K562 treated with DMSO at 1 percent for 4 hours (cell line): ENCODE measurements around the gene MACROH2A2. TPM values are rescaled to one million over a fixed set of nuclear protein-coding genes. Genes with fewer than 3 reads are reported as not detected.

Experiments
- total RNA-seq: library from RNA; unstranded; fragments of 300-600 nt; gene quantifications from 2 replicates; pipeline ENCODE4 v1.2.3, GENCODE V29; 2022; ENCODE audit not compliant: insufficient read depth

MACROH2A2 gene
- not detected in 2 replicates for total RNA-seq

DNA sequence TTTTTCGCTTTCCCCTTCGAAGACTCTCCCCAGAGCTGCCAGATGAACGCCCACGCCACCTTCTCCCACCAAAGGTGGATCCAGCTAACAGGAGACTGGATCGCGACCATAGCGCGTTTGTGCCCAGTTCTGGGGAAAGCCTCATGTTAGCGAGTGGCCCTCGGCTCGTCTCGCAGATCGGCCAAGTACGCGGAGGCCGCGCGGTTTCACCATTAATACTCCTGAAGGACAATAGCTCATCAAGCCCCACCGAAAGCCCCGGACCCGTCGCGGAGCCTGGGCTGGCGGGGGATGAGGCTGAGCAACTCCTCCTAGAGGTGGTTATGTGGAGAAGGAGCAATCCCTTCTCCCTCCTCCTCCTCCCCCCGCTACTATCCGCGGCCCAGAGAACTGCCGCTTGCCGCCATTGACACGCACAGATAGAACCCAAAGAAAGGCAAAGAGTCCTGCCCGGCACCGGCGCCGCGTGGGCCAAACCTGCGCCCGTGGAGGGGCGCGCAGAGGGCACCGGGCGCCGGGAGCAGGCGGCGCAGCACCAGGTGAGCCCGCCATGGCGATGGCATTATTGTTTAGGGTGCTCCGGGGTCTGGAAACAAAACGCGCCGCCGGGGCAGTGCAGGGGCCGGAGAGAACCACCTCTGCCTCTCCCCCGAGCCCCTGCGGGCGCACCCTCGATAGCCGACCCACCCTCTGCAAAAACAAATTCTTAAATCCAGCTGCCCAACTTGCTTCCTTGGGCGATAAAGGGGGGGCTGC lies at the start of gene MACROH2A2:
Gene MACROH2A2 (plus strand): TSS at position 385 of the 756 bp plus-strand sequence. CDS start 22,813 bp downstream, outside the sequence.

DNA sequence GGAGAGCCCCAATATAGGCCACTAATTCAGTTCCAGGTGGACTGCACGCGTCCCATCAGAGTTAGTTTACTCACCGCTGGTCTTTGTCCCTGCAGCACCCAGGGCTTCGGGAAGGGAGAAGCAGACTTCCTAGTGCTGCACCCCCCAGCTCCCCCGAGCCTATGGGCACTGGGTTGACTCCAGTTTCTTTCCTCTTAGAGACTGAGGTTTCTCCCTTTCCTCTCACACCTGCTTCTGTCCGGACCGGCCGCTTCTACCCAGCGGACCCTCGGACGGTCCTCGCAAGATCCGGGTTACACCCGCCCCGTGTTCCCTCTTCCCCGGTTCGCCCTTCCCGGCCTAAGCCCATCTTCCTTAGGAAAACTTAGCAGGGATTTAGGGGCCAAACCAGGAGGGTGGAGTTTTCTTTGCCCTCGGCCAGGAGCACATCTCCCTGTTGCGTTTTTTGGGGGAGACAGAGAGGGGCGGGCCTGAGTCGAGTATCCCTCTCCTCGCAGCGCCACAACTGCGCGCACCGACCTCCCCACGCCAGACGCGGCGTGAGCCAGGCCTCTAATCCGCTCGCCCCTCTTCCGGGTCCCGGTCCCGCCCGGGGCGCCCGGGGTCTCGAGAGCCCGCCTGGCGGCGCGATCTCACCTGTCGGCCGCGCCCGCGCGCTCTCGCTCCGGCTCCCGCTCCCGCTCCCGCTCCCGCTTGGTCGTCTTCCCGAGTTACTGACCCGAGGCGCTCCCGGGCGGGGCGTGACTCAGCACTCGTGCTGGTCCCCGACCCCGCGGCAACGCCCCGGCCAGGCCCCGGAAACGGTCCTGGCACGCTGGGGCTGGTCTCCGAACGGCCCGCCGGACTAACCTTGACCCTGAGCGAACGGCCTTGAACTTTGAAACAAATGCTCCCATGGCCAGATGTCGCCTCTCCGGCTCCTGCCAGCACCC lies 79.7 kb downstream of the MACROH2A2 start, which contains the start of gene AIFM2:
Gene AIFM2 (minus strand): TSS at position 728 of the 932 bp plus-strand sequence. CDS start 8,741 bp downstream, outside the sequence.

DNA sequence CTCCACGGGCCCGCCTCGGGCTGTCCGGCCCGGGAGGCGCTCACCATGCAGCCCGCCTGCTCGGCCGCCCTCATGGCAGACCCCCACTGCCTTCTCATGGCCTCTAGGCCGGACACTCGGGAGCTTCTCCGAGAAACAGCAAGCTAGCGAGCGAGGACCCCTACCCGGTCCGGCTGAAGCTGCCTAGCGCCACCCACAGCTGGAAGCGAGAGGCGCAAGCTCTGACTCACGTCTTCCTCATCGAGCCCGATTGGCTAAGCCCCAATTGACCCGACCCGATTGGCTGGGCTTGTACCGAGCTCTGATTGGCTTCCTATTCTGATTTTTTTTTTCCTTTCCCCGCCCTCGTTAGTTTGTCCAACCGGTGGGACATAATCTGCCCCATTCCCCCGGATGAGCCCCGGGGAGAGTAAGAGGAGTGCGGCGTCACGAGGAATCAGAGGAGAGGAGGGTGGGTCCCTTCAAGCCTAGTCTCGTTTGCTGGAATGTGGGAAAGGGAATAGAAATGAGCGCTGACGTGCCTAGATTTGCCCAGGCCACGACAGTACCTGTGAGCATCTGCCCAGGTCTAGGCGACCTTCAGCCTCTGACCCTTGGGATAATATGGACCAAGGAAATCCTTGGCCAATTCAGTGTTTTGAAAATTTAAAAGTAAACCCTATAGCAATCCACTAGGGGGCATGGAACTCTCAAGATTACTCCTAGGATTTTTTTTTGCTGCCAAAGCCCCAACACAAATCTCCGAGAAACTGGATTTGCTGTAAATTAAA lies 94.0 kb downstream of the MACROH2A2 start, which contains the start of gene TYSND1:
Gene TYSND1 (minus strand): TSS at position 212 of the 770 bp plus-strand sequence. CDS start 114 bp downstream, at position 98.

Other genes with a start within 250 kb of the MACROH2A2 start
- 14.2 and 16.5 TPM in 2 replicates for gene AIFM2, start 80.0 kb downstream of the MACROH2A2 start, total RNA-seq
- gene TYSND1, start 93.9 kb downstream of the MACROH2A2 start, total RNA-seq, result 4.4 and 4.5 TPM in 2 replicates
- 22.9 and 26.4 TPM in 2 replicates for gene SAR1A, start 117.7 kb downstream of the MACROH2A2 start, total RNA-seq
- 245 and 248 TPM in 2 replicates for gene PPA1, start 180.6 kb downstream of the MACROH2A2 start, total RNA-seq
- not detected in 2 replicates for gene NPFFR1, start 231.2 kb downstream of the MACROH2A2 start, total RNA-seq